Measurements from ENCODE around the gene NCKAP5. TPM values are rescaled to one million over a fixed set of nuclear protein-coding genes. Genes with fewer than 3 reads are reported as not detected.

NCKAP5 gene
- polyA plus RNA-seq, 3 donors, result not detected

DNA sequence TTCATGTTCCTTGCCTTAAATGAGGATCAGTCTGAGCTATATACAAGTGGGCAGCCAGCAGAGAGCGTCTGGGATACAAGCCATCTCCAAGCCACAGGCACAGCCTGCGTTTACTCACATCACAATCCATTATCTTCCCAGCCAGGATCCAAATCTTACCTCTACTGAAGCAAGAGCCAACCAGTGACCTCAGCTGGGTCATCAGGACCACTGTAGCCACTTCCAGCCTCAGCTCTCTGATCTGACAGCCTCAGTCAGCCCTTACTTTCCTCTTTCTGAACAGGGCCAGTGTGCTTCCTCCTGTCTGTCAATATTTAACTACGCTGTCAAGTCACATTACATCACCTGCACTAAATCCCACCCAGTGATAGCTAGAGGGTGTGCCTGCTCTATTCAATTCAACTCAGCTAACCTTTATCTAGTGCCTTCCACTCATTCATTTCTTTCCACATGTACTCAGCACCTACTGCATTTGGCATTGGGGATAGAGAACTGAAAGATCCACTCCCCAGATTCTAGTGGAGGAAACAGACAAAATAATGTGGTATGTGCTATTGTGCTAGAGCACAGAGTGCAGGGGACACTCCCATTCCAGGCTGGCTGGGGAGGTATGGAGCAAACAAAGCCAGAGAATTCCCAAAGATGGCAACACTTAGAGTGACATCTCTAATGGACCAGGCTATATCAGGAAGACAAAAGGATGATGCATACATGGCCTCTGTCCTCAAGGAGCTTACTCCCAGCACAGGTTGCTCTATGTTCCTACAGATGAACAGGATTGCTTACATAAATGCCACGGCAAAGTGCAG, 146.5 kb downstream of the NCKAP5 start:
- no peak overlapping the region for H3K4me2 ChIP-seq (replicated peaks; ENCODE audit: extremely low read depth, low read length, poor library complexity, severe bottlenecking)
- no peak overlapping the region for H3K4me3 Mint-ChIP-seq
- WGBS (ENCODE audit: insufficient coverage), result 69% methylated on average over 2 of the region's 4 CpGs

DNA sequence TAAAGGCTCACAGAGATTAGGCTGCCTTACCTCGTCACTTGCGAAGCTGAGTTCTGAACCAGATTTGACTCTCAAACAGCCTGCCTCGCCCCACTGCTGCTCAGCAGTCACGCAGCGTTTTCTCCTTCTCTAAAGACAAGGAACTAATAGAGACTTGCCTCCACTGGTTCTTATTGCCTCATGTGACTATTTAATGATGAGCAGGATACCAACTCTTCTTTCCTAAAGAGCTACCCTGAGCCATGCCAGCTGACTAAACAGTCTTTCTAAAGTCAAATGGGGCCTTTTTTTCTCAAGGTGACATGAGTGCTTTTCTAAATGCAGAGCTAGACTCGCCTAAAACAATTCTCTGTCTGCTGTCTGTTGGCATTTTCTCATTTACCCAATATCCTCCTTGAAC, 147.5 kb downstream of the NCKAP5 start:
- 86% methylated on average over 6 of the region's 6 CpGs for WGBS (ENCODE audit: insufficient coverage)
- DNase-seq, result no peak
- H3K4me1 Mint-ChIP-seq, result no peaks in the 10 kb centered on the region
- Histone ChIP-seq H3K27me3 (ENCODE audit: control insufficient read depth in 2 of 2, insufficient read depth in 2 of 2, low read length in 2 of 2) (no peaks in the 10 kb centered on the region), H3K4me3 (replicated peaks in 1 of 3; ENCODE audit: low read depth in 2 of 3, low read length in 3 of 3) (no peak overlapping the region), H3K27ac (ENCODE audit: low read depth in 1 of 2, low read length in 2 of 2) (no peak overlapping the region), H3K36me3 (replicated peaks in 1 of 2; ENCODE audit: control insufficient read depth in 1 of 2, insufficient read depth in 2 of 2, low read length in 2 of 2) (no peaks in the 10 kb centered on the region), H3K4me2 (replicated peaks; ENCODE audit: extremely low read depth, low read length, poor library complexity, severe bottlenecking) (no peak overlapping the region), H3K79me2 (ENCODE audit: insufficient read depth, low read length) (no peaks in the 10 kb centered on the region), H3K9me3 (replicated peaks in 1 of 2; ENCODE audit: control insufficient read depth in 1 of 2, insufficient read depth in 1 of 2, low read length in 2 of 2) (no peaks in the 10 kb centered on the region), H4K20me1 (ENCODE audit: insufficient read depth, low read length) (no peaks in the 10 kb centered on the region), H2AFZ (ENCODE audit: insufficient read depth, low read depth, low read length, poor library complexity, severe bottlenecking) (no peak overlapping the region), H3K4me1 (ENCODE audit: control insufficient read depth in 1 of 2, insufficient read depth in 2 of 2, low read length in 2 of 2) (no peaks in the 10 kb centered on the region), H3K9ac (ENCODE audit: insufficient read depth, low read length, poor library complexity, severe bottlenecking) (no peak overlapping the region)
- no peak overlapping the region for H3K4me3 Mint-ChIP-seq
- TF ChIP-seq CTCF (IDR thresholded peaks at IDR 0.05), result no peak
- no peak overlapping the region for H3K27ac Mint-ChIP-seq
- intact Hi-C loops (cut with micrococcal nuclease), result no loop called here
- no peaks in the 10 kb centered on the region for H3K36me3 Mint-ChIP-seq
- peaks cover 0 to 6% (median 0%) of the 10 kb centered on the region in 7 donors for H3K9me3 Mint-ChIP-seq
- peaks cover 0 to 1% (median 0%) of the 10 kb centered on the region in 3 donors for H3K27me3 Mint-ChIP-seq (ENCODE audit: low read depth in 3 of 3)

More for the DNA sequence above, 146.5 kb downstream of the NCKAP5 start:
- Histone ChIP-seq H2AFZ (ENCODE audit: insufficient read depth, low read depth, low read length, poor library complexity, severe bottlenecking) (no peak overlapping the region), H3K4me1 (ENCODE audit: control insufficient read depth in 1 of 2, insufficient read depth in 2 of 2, low read length in 2 of 2) (no peaks in the 10 kb centered on the region), H3K9me3 (replicated peaks in 1 of 2; ENCODE audit: control insufficient read depth in 1 of 2, insufficient read depth in 1 of 2, low read length in 2 of 2) (no peaks in the 10 kb centered on the region), H3K79me2 (ENCODE audit: insufficient read depth, low read length) (no peaks in the 10 kb centered on the region), H3K27me3 (ENCODE audit: control insufficient read depth in 2 of 2, insufficient read depth in 2 of 2, low read length in 2 of 2) (no peaks in the 10 kb centered on the region), H3K36me3 (replicated peaks in 1 of 2; ENCODE audit: control insufficient read depth in 1 of 2, insufficient read depth in 2 of 2, low read length in 2 of 2) (no peaks in the 10 kb centered on the region), H3K27ac (ENCODE audit: low read depth in 1 of 2, low read length in 2 of 2) (no peak overlapping the region), H3K9ac (ENCODE audit: insufficient read depth, low read length, poor library complexity, severe bottlenecking) (no peak overlapping the region), H3K4me3 (replicated peaks in 1 of 3; ENCODE audit: low read depth in 2 of 3, low read length in 3 of 3) (no peak overlapping the region), H4K20me1 (ENCODE audit: insufficient read depth, low read length) (no peaks in the 10 kb centered on the region)
- peak overlapping the region in 1 of 7 donors; percentile 5 for H3K27ac Mint-ChIP-seq
- H3K36me3 Mint-ChIP-seq, result no peaks in the 10 kb centered on the region
- peaks cover 0 to 6% (median 0%) of the 10 kb centered on the region in 7 donors for H3K9me3 Mint-ChIP-seq
- no peak for TF ChIP-seq CTCF (IDR thresholded peaks at IDR 0.05)
- no peaks in the 10 kb centered on the region for H3K4me1 Mint-ChIP-seq
- H3K27me3 Mint-ChIP-seq (ENCODE audit: low read depth in 3 of 3), result peaks cover 0 to 1% (median 0%) of the 10 kb centered on the region in 3 donors
- intact Hi-C loops (cut with micrococcal nuclease), result no loop called here
- no peak for DNase-seq
